GM12874 (cell line): ENCODE results near the gene ALG10.

Experiments used
- TF ChIP-seq, protein P1 (sequence below): IDR thresholded peaks from 2 replicates; pipeline ENCODE4 v1.5.1; 2011; ENCODE audit warnings: low read depth, mild to moderate bottlenecking, control low read depth, low read length, moderate library complexity; ENCODE audit not compliant: insufficient read depth

ALG10 gene

DNA sequence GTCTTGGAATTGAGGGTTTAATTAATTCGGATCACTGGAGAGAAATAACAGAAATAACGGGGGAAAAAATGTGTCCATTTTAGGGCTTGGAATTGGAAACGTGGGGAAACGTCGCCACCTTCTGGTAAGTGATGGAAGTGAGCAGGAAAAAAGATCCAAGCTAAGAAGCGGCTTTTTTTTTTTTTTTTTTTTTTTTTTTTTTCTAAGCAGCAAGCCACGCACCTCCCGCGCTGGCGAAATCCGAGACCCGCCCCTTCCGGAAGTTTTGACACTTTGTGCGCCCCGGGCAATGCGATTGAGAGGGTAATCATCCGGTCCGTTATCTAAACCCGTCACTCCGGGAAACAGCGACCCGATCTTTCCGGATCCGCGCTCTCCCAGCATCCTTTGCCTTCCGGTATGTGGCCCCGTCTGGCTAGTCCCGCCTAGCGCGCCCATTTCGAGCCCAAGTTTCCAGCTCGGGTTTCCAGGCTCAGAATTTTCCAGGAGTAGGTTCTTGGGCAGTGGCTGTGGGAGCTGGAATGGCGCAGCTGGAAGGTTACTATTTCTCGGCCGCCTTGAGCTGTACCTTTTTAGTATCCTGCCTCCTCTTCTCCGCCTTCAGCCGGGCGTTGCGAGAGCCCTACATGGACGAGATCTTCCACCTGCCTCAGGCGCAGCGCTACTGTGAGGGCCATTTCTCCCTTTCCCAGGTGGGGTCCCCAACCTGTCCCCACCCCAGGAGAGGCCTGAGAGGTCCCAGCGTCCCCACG lies at the start of gene ALG10:
ALG10 (plus strand) TSS at position 418 of the 752 bp plus-strand sequence; CDS start at position 522, 104 bp downstream.
- TF ChIP-seq, protein P1, sequence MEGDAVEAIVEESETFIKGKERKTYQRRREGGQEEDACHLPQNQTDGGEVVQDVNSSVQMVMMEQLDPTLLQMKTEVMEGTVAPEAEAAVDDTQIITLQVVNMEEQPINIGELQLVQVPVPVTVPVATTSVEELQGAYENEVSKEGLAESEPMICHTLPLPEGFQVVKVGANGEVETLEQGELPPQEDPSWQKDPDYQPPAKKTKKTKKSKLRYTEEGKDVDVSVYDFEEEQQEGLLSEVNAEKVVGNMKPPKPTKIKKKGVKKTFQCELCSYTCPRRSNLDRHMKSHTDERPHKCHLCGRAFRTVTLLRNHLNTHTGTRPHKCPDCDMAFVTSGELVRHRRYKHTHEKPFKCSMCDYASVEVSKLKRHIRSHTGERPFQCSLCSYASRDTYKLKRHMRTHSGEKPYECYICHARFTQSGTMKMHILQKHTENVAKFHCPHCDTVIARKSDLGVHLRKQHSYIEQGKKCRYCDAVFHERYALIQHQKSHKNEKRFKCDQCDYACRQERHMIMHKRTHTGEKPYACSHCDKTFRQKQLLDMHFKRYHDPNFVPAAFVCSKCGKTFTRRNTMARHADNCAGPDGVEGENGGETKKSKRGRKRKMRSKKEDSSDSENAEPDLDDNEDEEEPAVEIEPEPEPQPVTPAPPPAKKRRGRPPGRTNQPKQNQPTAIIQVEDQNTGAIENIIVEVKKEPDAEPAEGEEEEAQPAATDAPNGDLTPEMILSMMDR: peak; percentile 50

GRCh38 chr12:33977887-33978286 lies 44.4 kb upstream of the ALG10 start:
- TF ChIP-seq, protein P1: no peak

DNA sequence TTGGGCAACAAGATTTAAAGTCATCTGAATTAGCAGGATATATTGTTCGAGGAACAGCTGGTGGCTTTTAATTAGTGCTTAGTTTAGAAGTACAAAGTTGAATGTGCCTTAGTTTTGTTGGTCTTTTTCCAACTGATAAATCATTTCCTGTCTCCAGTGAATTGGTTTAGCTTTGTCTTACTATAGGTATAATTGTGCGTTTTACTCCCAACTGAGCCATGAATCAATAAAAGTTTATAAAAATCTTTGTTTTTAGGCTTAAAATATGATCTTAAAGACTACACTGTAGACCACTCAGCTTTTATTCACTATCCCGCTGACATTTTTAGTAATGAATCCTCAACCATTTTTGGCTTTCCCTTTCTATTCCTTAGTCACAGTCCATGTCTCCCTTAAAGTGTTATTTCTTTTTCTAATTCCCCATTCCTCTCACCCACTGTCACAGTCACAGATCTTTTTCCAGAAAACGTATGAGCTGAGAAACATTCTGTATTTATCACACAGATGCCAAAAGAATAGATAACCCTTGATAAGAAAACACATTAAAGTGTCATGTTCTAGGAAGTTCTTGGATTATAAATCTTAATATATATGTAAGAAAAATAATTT lies 34.0 kb upstream of the ALG10 start:
- TF ChIP-seq, protein P1: no peak

DNA sequence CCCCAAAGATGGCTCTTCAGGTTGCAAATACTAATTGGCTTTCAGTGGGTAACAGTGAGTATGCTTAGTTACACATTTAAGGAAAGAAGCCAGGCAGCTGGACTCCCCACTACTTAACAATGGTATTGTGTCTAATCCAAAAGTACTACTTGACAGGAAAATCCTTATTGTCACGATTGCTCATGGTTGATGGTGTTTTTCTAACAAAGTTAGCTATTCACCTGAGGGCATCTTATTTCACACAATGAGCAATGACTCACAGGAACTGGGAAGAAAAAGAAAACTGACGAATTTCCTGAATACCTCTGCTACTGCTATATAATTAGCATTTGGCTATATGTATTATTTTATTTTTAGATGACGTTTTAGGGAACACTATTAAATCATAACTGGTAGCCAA lies 33.4 kb upstream of the ALG10 start:
- TF ChIP-seq, protein P1: no peak

DNA sequence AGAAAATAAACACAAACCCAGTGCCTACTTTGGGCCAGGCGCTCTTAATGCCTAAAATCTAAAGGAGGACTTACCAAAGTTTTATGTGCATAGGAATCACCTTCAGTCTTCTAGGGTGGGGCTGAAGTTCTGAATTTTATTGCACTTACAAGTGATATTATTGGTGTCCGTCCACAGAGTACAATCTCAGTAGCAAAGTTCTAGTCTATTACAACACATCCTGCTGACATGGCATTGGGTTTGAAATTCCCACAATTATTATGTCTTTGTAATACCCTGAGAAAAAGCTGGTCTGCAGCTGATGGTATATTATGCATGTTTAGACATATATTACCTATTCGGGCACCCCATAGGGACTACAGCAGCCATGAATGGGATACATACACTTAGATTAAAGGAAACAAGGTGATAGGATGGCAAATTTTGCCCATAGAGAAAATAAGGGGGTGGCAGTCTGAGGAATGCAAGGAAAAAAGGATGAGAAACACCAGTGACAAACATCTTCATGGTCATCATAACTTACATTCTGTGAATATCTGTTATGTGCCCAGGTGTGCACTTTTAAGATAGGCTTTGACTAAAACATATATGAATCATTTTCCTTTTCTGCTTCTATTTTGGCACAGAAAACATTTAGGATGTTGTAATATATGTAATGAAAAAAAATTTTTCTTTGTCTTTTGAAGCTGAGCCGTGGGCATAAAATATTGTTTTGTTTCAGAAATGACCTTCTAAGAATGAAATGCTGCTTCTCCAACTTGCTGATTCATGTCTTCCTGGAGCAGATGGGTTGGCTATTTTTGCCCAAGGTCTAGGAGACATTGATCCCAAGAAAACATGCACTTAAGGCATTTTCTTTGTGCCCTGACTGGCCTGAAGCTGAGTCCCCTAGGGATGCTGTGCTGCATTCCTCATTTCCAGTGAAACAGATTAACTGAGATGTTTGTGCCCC lies 27.2 kb upstream of the ALG10 start:
- TF ChIP-seq, protein P1: no peak

- TF ChIP-seq, protein P1: peak; percentile 9; the same call in 1 of the 2 replicates
These were observed 5.9 kb upstream of the ALG10 start for GRCh38 chr12:34016361-34016760.

DNA sequence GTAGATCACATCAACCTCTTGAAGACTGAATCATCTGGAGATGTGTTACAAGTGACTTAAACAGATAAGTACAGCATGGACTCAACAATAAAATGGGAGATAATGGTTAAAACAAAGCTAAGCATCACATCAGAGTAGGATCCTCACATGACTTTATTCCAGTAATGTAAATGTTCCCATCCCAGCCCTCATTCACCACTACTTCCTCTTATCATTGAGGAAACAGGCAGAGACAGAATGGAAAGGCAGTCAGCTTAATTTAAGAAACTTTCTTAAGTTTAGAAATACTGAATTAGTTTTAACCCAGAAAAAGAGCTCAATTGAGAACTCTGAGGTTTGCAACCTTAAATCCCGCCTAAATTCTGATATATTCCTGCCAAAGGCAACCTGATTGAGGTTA lies 1.2 kb upstream of the ALG10 start:
- TF ChIP-seq, protein P1: no peak
